Measurements from ENCODE around the gene OR2AT4.

DNA sequence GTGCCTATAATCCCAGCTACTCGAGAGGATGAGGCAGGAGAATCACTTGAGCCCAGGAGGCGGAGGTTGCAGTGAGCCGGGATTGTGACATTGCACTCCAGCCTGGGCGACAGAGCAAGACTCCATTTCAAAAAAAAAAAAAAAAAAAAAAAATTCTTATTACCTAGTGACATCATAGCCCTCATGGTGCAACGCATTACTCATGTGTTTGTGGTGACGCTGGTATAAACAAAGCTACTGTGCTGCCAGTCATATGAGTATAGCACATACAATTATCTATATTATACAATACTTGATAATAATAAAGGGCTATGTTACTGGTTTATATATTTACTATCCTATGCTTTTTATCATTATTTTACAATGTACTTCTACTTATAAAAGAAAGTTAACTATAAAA, 41.2 kb downstream of the OR2AT4 start:
- no peak for TF ChIP-seq POLR2A (IDR thresholded peaks at IDR 0.05)
- TF ChIP-seq, protein P1, sequence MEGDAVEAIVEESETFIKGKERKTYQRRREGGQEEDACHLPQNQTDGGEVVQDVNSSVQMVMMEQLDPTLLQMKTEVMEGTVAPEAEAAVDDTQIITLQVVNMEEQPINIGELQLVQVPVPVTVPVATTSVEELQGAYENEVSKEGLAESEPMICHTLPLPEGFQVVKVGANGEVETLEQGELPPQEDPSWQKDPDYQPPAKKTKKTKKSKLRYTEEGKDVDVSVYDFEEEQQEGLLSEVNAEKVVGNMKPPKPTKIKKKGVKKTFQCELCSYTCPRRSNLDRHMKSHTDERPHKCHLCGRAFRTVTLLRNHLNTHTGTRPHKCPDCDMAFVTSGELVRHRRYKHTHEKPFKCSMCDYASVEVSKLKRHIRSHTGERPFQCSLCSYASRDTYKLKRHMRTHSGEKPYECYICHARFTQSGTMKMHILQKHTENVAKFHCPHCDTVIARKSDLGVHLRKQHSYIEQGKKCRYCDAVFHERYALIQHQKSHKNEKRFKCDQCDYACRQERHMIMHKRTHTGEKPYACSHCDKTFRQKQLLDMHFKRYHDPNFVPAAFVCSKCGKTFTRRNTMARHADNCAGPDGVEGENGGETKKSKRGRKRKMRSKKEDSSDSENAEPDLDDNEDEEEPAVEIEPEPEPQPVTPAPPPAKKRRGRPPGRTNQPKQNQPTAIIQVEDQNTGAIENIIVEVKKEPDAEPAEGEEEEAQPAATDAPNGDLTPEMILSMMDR (IDR thresholded peaks at IDR 0.05 in 8 of 11, conservative IDR thresholded peaks at IDR 0.05 in 3 of 11) = no peak
